ENCODE data around the gene NUBP2. TPM values are rescaled to one million over a fixed set of nuclear protein-coding genes. Genes with fewer than 3 reads are reported as not detected.

The NUBP2 gene
- total RNA-seq, 2 donors from 2014 or later = 61.1 to 61.5 TPM

DNA sequence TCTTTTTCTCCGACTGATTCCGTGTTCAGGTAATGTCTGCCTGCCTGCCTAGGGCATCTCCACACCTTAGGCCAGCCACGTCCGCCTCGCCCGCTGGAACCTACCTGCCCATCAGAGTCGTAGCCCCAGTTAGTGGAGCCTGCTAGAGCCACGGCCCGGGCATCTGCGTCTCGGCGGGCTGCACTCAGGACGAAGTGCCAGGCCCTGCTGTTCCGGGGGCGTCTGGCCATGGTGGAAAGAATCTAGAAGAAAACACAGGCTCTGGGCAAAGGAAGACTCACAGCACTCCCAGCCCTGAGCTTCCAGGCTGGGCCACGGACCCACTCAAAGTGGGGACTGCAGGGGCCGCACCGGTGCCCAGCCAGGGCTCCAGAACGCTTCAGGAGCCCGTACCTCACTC, 1.5 kb upstream of the NUBP2 start:
- H3K36me3 Mint-ChIP-seq (ENCODE audit: low read depth) = peaks cover 19% of the 10 kb centered on the region
- Histone ChIP-seq H3K9me3 (ENCODE audit: control insufficient read depth, low read length) (no peaks in the 10 kb centered on the region), H3K27ac (ENCODE audit: low read depth, low read length) (no peak overlapping the region), H3K9ac (ENCODE audit: extremely low read depth, low read length, poor library complexity, severe bottlenecking) (peak overlapping the region; percentile 73), H3K36me3 (ENCODE audit: control insufficient read depth, insufficient read depth, low read length) (peaks cover 24% of the 10 kb centered on the region), H3K27me3 (ENCODE audit: control insufficient read depth, insufficient read depth, low read length, poor library complexity, severe bottlenecking) (no peaks in the 10 kb centered on the region), H3K4me1 (ENCODE audit: control insufficient read depth, insufficient read depth, low read length) (peaks cover 8% of the 10 kb centered on the region), H3K4me3 (ENCODE audit: low read length) (peak overlapping the region; percentile 96)
- no peaks in the 10 kb centered on the region for H3K27me3 Mint-ChIP-seq (ENCODE audit: insufficient read depth)
- no peaks in the 10 kb centered on the region for H3K9me3 Mint-ChIP-seq
- DNase-seq = no peak
- peak overlapping the region; percentile 85 for H3K4me3 Mint-ChIP-seq
- TF ChIP-seq CTCF (conservative IDR thresholded peaks at IDR 0.05) = no peak
- peak overlapping the region; percentile 94 for H3K27ac Mint-ChIP-seq
- peaks cover 10% of the 10 kb centered on the region for H3K4me1 Mint-ChIP-seq
- WGBS, 2 experiments (ENCODE audit: insufficient coverage in 1 of 2, insufficient read length in 1 of 2) = 84 to 90% methylated on average over 14 to 20 of the region's 20 CpGs

DNA sequence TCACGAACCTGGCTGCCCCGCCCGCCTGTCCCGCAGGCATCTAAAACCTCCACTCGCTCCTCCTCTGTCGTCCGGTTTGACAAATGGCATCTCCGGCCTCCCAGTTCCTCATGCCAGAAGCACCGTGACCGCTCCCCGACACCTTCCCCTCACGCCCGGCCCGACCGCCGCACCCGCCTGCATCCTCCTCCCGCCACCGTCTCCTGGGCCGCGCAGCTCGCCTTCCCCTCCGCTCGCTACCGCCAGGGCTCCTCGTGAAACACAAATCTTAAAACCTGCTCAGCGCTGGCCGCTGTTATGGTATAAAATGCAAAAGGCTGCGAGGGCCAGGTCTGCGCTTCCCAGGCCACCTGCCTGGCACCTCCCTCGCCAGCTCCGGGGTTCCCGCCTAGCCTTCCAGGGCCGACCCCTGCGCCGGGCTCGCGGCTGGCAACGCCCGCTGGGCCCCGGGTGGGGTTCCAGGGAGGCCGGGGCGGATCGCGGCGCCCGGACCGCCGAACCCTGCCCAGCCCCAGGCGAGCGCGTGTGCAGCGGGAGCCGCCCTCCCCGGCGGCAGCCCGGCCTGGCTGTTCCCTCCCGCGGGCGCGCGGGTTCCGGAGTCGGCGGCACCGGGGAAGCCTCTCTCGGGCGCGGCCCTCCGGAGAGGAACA, 877 bp upstream of the NUBP2 start:
- H3K27ac ChIP-seq (ENCODE audit: low read depth, low read length) = peak overlapping the region; percentile 91
- Mint-ChIP-seq H3K27ac (peak overlapping the region; percentile 94), H3K36me3 (ENCODE audit: low read depth) (peaks cover 16% of the 10 kb centered on the region), H3K4me3 (peak overlapping the region; percentile 85), H3K27me3 (ENCODE audit: insufficient read depth) (no peaks in the 10 kb centered on the region), H3K9me3 (no peaks in the 10 kb centered on the region), H3K4me1 (peaks cover 10% of the 10 kb centered on the region)
- no peaks in the 10 kb centered on the region for H3K27me3 ChIP-seq (ENCODE audit: control insufficient read depth, insufficient read depth, low read length, poor library complexity, severe bottlenecking)
- H3K9ac ChIP-seq (ENCODE audit: extremely low read depth, low read length, poor library complexity, severe bottlenecking) = peak overlapping the region; percentile 73
- peak; percentile 75 for DNase-seq
- WGBS, 2 experiments (ENCODE audit: insufficient coverage in 1 of 2, insufficient read length in 1 of 2) = 3 to 4% methylated on average over 16 to 70 of the region's 70 CpGs
- peaks cover 8% of the 10 kb centered on the region for H3K4me1 ChIP-seq (ENCODE audit: control insufficient read depth, insufficient read depth, low read length)
- peak; percentile 51 for TF ChIP-seq CTCF (conservative IDR thresholded peaks at IDR 0.05)
- H3K36me3 ChIP-seq (ENCODE audit: control insufficient read depth, insufficient read depth, low read length) = peaks cover 24% of the 10 kb centered on the region
- H3K9me3 ChIP-seq (ENCODE audit: control insufficient read depth, low read length) = no peaks in the 10 kb centered on the region
- H3K4me3 ChIP-seq (ENCODE audit: low read length) = peak overlapping the region; percentile 96

- H3K4me3 ChIP-seq (ENCODE audit: low read length) = no peak overlapping the region
- Mint-ChIP-seq H3K4me1 (peaks cover 10% of the 10 kb centered on the region), H3K9me3 (no peaks in the 10 kb centered on the region), H3K27ac (no peak overlapping the region), H3K36me3 (ENCODE audit: low read depth) (peaks cover 15% of the 10 kb centered on the region), H3K27me3 (ENCODE audit: insufficient read depth) (no peaks in the 10 kb centered on the region), H3K4me3 (peak overlapping the region; percentile 39)
- H3K9me3 ChIP-seq (ENCODE audit: control insufficient read depth, low read length) = no peaks in the 10 kb centered on the region
- WGBS, 2 experiments (ENCODE audit: insufficient coverage in 1 of 2, insufficient read length in 1 of 2) = 93 to 99% methylated on average over 21 to 23 of the region's 26 CpGs
- H3K4me1 ChIP-seq (ENCODE audit: control insufficient read depth, insufficient read depth, low read length) = peaks cover 8% of the 10 kb centered on the region
- DNase-seq = no peak
- H3K27ac ChIP-seq (ENCODE audit: low read depth, low read length) = no peak overlapping the region
- H3K9ac ChIP-seq (ENCODE audit: extremely low read depth, low read length, poor library complexity, severe bottlenecking) = no peak overlapping the region
- no peak for TF ChIP-seq CTCF (conservative IDR thresholded peaks at IDR 0.05)
- peaks cover 14% of the 10 kb centered on the region for H3K36me3 ChIP-seq (ENCODE audit: control insufficient read depth, insufficient read depth, low read length)
- no peaks in the 10 kb centered on the region for H3K27me3 ChIP-seq (ENCODE audit: control insufficient read depth, insufficient read depth, low read length, poor library complexity, severe bottlenecking)
Observed at GRCh38 chr16:1784977-1785845, 2.5 kb downstream of the NUBP2 start.
